Measurements from ENCODE around the gene WDTC1. TPM values are rescaled to one million over a fixed set of nuclear protein-coding genes. Genes with fewer than 3 reads are reported as not detected.

WDTC1 gene
- total RNA-seq, 1 donor from 2014 or later, result 61.1 TPM

DNA sequence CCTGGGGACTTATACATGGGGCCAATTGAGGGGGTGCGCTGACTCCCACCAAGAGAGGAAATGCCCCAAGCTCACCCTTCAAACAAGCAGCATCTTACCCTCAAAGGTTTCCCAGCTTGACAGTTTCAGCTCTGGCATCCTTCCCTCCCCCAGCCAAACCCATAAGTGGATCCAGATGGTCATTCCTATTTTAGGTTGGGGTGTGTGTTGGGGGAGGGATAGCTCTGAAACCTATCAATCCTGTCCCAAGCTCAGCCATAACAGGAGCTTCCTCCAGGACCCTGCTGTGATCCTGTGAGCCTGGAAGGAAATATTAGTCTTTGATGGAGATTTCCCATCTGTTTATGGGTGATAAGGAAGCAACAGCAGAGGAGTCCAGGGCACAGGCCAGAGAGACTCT, 84.2 kb downstream of the WDTC1 start:
- Histone ChIP-seq H3K27ac (replicated peaks) (no peak overlapping the region), H3K4me1 (peaks cover 22% of the 10 kb centered on the region), H3K9me3 (replicated peaks) (no peaks in the 10 kb centered on the region), H3K27me3 (ENCODE audit: low read depth) (no peaks in the 10 kb centered on the region), H3K4me3 (no peak overlapping the region), H3K36me3 (no peaks in the 10 kb centered on the region)
- no peak for DNase-seq
- TF ChIP-seq, protein P1, sequence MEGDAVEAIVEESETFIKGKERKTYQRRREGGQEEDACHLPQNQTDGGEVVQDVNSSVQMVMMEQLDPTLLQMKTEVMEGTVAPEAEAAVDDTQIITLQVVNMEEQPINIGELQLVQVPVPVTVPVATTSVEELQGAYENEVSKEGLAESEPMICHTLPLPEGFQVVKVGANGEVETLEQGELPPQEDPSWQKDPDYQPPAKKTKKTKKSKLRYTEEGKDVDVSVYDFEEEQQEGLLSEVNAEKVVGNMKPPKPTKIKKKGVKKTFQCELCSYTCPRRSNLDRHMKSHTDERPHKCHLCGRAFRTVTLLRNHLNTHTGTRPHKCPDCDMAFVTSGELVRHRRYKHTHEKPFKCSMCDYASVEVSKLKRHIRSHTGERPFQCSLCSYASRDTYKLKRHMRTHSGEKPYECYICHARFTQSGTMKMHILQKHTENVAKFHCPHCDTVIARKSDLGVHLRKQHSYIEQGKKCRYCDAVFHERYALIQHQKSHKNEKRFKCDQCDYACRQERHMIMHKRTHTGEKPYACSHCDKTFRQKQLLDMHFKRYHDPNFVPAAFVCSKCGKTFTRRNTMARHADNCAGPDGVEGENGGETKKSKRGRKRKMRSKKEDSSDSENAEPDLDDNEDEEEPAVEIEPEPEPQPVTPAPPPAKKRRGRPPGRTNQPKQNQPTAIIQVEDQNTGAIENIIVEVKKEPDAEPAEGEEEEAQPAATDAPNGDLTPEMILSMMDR (IDR thresholded peaks at IDR 0.05; ENCODE audit: borderline replicate concordance), result no peak
- intact Hi-C loops (cut with micrococcal nuclease), result no loop called here

DNA sequence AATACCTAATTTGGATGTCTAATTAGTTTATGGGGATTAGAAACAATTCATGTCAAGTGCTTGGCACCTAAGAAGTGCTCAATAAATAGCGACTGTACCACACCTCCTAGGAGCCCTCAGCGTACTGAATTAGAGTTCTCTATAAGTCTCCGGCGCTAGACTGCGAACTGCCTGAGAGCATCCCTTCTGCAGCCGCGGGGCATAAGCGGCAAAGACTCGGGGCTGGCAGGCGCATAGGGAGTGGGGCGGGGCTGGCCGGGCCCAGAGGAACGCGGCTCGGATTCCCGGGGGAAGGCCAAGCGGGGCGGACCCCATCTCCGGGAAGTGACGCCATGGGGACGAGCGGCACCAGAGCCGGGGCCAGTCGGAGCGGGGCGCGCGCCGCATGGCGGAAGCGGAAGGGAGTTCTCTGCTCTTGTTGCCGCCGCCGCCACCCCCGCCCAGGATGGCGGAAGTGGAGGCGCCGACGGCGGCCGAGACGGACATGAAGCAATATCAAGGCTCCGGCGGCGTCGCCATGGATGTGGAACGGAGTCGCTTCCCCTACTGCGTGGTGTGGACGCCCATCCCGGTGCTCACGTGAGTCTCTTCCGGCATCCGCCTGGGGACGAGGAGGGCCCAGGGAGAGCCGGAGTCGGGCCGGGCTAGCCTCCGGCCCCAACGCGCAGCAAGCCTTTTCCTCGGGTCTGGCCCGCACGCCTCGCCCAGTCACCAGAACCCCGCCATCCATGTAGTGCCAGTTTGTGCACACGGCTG, 87.6 kb downstream of the WDTC1 start, which contains the start of gene TMEM222:
Gene TMEM222 (plus strand): TSS at position 351 of the 756 bp plus-strand sequence. CDS start 35 bp downstream, at position 386.
- intact Hi-C loops (cut with micrococcal nuclease), result no loop called here
- TF ChIP-seq, protein P1 (IDR thresholded peaks at IDR 0.05; ENCODE audit: borderline replicate concordance), result peak; percentile 47
- peaks cover 53% of the 10 kb centered on the region for H3K4me1 ChIP-seq
- H3K4me3 ChIP-seq, result peak within 1 kb of the TSS; percentile 82
- peak within 1 kb of the TSS; percentile 91 for H3K27ac ChIP-seq (replicated peaks)
- H3K27me3 ChIP-seq (ENCODE audit: low read depth), result no peaks in the 10 kb centered on the region
- DNase-seq, result peak; percentile 98
- H3K9me3 ChIP-seq (replicated peaks), result no peaks in the 10 kb centered on the region
- H3K36me3 ChIP-seq, result peaks cover 22% of the 10 kb centered on the region

DNA sequence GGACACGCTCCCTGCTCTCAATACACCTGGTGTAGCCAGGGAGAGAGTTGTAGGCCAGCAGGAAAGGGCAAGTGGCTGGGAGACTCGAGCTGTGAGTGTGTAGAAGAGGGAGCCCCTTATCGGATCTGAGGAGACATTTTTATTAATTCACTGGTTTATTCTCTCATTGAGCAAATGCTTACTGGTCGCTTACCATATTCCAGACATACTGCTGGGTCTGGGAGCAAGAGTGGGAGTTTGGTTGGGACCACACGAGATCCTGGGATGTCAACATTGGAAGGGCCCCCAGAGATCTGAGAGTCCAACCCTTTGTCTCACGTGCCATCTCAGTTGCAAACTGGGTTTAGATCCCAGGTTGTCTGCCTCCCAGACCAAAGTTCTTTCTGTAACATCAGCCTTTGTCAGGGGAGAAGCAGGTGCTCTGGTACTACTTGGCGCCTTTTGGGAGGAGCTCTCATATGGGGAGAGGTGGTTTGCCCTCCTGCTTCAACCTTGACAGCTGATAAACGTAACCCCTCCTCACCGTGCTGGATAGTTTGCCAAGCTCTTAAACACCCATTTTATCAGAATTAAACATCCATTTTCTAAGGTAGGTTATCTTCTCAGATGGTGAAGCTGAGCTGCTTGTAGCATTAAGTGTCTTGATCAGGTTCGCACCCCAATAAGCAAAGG, 88.3 kb downstream of the WDTC1 start:
- H3K36me3 ChIP-seq, result peaks cover 22% of the 10 kb centered on the region
- no peaks in the 10 kb centered on the region for H3K9me3 ChIP-seq (replicated peaks)
- no peak for DNase-seq
- H3K4me1 ChIP-seq, result peaks cover 60% of the 10 kb centered on the region
- TF ChIP-seq, protein P1 (IDR thresholded peaks at IDR 0.05; ENCODE audit: borderline replicate concordance), result no peak
- peak overlapping the region; percentile 82 for H3K4me3 ChIP-seq
- intact Hi-C loops (cut with micrococcal nuclease), result no loop called here
- no peaks in the 10 kb centered on the region for H3K27me3 ChIP-seq (ENCODE audit: low read depth)
- H3K27ac ChIP-seq (replicated peaks), result peak overlapping the region; percentile 91

DNA sequence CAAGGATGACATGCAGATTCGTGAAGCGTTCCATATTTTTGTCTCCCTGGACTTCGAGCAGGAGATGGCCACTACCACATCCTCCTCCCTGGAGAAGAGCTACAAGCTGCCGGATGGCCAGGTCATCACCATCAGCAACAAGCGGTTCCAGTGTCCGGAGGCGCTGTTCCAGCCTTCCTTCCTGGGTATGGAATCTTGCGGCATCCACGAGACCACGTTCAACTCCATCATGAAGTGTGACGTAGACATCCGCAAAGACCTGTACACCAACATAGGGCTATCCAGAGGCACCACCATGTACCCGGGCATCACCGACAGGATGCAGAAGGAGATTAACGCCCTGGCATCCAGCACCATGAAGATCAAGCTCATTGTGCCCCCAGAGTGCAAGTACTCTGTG, 90.9 kb downstream of the WDTC1 start:
- no peaks in the 10 kb centered on the region for H3K9me3 ChIP-seq (replicated peaks)
- H3K4me1 ChIP-seq, result peaks cover 76% of the 10 kb centered on the region
- no peak for DNase-seq
- peaks cover 26% of the 10 kb centered on the region for H3K36me3 ChIP-seq
- H3K27ac ChIP-seq (replicated peaks), result peak overlapping the region; percentile 63
- intact Hi-C loops (cut with micrococcal nuclease), result no loop called here
- H3K4me3 ChIP-seq, result no peak overlapping the region
- TF ChIP-seq, protein P1 (IDR thresholded peaks at IDR 0.05; ENCODE audit: borderline replicate concordance), result no peak
- no peaks in the 10 kb centered on the region for H3K27me3 ChIP-seq (ENCODE audit: low read depth)

DNA sequence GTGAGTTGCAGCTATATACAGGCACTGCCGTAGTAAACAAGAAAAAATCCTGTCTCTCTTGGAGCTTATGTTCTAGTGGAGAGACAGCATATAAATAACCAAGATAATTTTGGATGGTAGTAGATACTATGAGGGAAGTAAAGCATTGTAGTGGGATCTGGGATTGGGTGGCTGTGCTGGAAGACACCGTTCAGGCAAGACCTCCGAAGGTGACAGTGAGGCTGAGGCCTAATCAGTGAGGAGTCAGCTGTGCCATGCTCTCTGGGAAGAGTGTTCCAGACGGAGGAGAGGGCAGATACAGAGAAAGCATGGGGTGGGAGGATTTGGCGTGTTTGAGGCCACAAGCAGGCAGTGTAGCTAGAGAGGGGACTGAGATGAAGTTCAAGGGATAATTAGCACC, 93.5 kb downstream of the WDTC1 start:
- Histone ChIP-seq H3K27me3 (ENCODE audit: low read depth) (no peaks in the 10 kb centered on the region), H3K4me3 (no peak overlapping the region), H3K36me3 (peaks cover 45% of the 10 kb centered on the region), H3K4me1 (peaks cover 78% of the 10 kb centered on the region), H3K27ac (replicated peaks) (peak overlapping the region; percentile 63), H3K9me3 (replicated peaks) (no peaks in the 10 kb centered on the region)
- TF ChIP-seq, protein P1 (IDR thresholded peaks at IDR 0.05; ENCODE audit: borderline replicate concordance), result no peak
- no peak for DNase-seq
- intact Hi-C loops (cut with micrococcal nuclease), result no loop called here
